Measurements from ENCODE around the gene LRRC8C.
"Not testable (repeated sequence)": the region's sequence is repeated elsewhere in the genome, so short reads cannot be mapped to it uniquely, and the experiment has no call there.

LRRC8C gene

DNA sequence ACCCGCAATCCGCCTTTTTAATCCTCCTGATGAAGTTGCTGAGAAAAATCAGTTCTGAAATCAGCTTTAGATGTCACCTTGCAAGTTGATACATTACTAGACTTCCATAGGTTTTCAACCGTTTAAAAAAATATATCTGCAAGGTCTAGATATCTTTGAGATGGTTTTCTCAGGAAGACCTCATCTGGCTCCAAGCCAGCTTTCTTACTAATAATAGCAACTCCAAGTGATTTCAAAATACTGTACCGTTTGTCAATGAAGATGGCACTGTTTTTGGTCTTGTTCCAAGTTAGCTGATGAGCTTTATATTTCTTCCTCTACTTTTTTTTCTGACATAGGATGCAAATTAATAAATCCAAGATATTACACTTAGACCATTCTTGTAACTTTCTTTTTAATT lies 40.3 kb downstream of the LRRC8C start:
- DNase-seq, result no peak

DNA sequence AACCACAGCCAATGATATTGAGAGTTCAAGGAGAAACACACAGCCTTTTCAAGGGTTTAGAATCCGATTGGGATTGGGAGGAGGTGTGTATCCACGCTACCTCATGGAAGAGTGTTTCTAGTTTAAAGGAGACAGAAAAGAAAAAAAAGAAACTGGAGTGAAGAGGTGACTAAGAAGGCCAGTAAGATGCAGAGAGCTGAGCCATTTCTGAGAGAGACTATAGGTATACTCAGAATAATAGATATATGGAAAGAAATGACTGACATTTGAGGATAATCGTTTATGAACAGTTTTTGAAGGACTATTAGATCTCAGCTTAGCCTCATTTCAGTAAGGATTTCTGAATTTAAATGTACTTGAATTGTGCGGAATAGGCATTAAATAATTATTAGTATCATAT lies 42.8 kb downstream of the LRRC8C start:
- DNase-seq, result no peak

DNA sequence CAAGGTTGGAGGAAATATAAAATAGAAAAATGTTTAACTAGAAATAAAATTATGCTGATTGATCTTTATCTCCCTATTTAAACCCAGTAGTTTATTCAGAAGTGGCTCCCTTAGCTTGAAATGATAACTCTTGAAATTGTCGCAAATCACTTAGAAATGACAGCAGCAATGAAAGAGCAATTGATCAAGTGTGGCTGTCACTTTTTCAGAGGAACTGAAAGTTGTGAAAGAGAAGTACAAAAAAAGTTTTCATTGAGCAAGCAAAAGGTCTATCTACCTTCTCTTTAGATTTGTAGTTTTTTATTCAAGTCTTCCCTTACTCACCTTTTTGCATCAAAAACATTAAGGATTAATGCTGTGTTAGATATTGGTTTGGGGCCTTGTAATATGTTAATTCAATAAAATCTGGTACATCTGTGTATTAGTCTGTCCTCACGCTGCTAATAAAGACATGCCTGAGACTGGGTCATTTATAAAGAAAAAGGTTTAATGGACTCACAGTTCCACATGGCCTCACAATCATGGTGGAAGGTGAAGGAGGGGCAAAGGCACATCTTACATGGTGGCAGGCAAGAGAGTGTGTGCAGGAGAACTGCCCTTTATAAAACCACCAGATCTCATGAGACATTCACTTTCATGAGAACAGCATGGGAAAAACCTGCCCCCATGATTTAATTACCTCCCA lies 48.3 kb downstream of the LRRC8C start:
- no peak for DNase-seq

DNA sequence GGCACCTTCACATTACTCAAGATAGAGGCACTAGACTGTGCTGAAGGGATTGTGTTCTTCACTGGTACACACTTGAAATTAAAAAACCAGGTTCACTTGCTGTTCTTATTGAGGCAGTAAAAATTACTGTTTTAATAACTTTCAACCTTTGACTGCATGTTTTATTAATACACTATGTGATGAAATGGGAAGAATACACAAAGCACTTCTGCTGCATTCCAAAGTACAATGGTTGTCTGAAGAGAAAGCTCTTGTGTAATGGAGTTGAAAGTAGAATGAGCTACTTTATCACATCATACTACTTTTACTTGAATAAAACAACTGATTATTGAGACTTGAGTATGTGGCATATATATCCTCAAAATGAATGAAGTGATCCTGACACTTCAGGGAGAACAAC lies 49.7 kb downstream of the LRRC8C start:
- no peak for DNase-seq

DNA sequence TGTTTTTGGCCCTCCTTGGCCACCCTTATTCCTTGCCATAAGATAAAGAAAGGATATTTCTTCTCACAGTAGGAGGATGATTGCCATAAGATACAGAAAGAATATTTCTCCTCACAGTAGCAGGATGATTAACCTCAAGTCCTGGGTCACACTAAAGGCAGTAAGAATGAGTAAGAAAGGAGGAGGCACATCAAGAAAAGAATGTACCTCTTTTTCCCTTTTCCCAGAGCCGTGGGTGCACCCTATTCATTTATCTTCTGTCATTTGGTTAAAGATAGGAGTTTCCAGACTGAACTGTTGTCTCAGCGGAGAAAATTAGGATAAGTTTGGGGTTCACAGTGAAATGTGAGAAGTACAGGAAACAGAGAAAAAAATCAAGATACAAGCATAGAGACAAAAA lies 52.5 kb downstream of the LRRC8C start:
- DNase-seq, result no peak

DNA sequence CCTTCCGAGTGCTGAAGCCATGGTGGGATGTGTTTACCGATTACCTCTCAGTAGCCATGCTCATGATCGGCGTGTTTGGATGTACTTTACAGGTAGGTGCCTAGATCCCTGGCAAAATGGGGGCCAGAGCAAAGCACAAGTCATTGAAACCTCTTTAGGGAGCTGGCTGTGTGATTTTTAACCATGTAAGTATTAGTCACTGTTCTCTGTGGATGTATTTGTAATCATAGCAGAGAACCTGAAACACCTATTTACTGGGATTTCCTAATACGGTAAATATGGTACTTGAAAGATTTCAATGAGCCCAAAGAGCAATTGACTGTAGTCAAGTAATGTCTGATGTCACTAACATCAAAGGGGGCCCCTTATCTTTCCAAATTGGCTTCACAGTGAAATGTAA lies 53.6 kb downstream of the LRRC8C start:
- no peak for DNase-seq

DNA sequence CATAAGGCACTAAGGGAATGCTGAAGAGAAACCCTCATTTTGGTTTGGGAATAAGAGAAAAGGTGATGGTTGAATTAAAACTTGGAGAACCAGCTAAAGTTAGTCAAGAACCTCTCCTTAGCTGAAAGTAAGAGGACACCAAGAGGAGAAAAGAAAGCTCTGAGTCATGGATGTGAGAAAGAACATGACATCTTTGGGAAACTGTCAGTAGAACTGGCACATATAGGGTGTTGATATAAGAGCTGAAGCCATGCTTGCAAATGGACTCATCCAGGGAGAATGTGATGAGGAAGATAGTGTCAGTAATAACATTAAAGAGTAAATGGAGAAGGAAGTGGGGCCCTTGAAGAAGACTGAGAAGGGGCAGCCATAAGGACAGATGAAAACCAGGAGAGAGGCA lies 54.3 kb downstream of the LRRC8C start:
- no peak for DNase-seq

DNA sequence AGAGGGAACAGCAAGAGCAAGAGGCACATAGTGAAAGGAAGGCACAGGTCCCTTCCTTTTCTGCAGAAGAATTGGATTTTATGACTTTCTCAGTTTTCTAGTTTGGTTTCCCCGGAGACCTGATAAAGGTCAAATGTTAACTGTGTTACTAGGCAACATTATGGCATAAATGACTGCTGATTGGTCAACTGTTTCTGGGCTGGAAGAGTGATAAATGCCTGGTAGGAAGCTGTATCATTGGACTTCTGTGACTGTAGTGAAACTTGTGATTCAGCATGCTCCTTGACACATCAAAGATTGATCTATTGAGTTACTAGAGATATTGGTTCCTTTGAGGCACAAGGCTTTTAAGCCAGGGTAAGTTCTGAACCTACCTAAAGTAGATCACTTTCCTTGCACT lies 55.7 kb downstream of the LRRC8C start:
- DNase-seq, result no peak

DNA sequence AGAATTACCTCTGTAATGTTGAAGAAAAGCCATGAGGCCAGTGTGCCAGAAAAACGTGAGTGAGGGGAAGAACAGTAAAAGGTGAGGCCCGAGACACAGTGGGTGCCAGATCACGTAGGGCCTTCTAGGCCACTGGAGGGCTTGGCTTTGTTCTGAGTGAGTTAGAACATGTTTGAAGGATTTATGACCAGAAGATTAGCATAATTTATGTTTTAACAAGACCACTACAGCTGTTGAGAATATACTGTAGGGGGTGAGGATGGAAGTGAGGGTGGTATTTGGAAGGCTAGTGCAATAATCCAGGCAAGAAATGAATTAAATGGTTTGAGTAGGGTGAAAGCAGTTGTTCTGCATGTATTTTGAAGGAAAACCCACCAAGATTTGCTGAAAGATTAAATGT lies 56.3 kb downstream of the LRRC8C start:
- no peak for DNase-seq

DNA sequence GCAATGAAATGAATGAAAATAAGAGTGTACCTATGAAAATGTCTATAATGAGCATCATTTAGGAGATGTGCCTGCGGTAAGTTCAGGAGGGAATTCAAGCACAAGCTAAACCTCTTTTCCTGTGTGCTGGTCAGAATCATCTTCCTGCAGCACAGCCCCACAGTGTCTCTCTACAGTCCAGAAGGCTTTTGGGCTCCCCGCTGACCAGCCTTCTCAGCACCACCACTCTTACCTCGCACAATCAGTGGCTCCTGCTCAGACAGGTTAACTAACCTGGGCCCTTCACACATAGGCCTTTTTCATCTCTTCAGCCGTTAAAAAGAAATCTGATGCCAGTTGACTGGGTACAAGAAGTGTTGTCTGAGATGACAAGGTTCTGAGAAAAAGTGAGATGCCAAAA lies 57.7 kb downstream of the LRRC8C start:
- no peak for DNase-seq

DNA sequence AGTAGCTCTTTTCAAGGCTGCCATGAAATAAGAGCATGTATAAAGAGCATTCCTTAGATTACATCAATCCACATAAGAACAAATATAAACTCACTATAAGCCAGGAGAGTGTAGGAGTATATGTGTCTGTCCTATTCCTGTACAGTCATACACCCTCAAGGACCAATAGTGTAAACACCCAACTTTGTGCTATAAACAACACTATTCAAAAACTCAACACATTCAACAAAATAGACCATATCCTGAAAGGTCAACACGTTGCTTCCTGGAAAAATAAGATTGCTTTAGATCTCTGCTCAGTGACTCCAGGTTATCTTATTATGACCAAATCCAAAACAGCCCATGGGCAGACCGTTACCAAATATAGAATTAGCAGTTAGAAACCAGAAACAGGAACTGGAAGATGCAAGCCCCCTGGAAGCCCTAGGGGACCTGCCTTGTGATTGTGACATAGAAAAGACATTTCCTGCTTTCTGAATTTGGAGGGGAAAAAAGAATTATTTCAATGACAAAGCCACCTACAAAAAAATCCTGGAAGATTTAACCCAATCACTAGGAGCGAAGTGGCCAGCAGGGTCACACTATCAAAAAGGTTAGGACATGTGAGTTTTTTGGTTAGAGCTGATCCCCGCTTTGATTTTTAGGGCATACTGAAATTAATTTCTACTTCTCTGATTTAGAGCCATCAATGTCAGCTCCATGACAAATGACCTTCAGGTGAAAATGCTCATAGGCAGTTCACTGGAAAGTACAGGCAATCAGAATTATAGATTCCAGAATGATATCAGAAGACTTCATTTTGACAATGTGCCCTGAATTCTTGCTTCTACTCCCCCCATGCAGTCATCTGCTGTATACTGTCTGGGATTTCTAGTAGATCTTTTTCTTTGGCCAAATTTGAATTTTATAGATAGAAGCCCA lies 59.9 kb downstream of the LRRC8C start:
- DNase-seq, result no peak

DNA sequence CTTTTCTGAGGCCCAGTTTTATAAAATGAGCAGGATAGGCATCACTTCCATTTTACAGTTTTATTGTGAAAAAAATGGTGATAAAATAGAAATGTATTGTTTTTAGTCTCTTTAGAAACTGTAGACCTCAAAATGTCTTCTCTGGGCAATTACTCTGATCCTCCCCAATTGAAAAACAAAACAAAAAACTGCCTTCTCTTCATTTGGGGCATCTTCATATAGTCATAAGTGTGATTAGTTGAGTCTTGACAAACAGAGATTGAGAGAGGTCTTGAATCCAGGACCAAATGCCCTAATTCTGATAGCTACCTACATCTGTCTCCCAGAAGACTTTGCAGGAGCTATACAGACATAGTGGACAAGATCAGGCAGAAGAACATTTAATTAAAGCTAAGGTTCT lies 62.9 kb downstream of the LRRC8C start:
- no peak for DNase-seq

DNA sequence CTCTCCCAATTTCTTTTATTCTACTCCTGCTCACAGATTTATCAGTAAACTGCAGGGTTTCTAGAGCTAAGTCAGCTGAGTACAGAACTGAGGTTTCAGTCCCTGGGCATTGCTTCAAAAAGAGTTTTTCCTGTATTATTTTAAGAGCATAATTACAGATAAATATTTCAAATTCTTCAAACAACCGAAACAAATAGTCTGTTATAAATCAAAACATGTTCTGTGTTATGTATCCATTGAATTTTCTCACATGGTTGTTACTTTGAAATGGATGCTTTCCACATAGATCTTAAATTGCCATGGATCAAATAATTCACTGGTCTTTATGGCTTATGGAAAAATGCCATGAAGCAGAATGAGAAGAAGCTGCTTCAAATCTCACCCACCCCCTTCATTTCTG lies 64.5 kb downstream of the LRRC8C start:
- DNase-seq, result no peak

DNA sequence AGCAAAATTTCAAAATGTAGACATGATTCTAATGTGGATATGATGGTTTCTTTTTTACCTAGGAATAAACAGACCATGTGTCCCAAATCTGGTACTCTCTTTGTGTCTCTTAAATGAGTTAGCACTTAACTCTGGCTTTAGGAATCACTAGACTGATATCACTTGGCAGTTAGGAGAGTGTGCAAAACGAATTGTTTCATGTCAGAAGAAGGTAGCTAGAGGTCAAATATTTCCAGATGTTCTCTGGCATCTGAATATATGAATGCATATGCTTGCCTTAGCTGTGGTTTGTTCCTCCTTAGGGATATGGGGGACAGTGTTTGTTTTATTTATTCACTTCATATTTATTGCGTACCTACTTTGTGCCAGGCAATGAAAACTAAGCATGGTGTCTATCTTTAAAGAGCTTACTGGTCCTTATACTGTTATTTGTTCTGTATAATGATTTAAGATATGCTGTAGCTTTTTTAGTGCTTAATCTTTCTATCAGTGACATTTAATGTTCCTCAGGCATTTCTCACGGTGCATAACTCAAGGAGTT lies 65.2 kb downstream of the LRRC8C start:
- no peak for DNase-seq

DNA sequence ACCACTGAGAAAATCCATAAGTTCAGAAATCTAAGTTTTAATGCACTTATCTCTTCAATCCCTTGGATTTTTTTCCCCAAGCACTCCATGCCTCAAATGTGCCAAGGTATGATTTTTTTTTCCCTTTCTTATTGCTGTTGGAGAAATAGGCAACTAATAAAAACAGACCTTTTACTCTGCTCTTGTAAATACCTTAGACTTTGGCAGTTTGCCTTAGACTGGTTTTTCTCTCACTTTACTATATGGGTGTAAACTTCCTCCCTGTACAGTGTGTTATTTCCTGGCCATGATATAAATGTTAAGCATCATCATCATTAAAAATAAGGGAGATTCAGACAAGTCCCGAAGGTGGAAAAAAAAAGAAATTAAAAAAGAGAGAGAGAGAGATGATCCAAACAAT lies 65.7 kb downstream of the LRRC8C start:
- no peak for DNase-seq

DNA sequence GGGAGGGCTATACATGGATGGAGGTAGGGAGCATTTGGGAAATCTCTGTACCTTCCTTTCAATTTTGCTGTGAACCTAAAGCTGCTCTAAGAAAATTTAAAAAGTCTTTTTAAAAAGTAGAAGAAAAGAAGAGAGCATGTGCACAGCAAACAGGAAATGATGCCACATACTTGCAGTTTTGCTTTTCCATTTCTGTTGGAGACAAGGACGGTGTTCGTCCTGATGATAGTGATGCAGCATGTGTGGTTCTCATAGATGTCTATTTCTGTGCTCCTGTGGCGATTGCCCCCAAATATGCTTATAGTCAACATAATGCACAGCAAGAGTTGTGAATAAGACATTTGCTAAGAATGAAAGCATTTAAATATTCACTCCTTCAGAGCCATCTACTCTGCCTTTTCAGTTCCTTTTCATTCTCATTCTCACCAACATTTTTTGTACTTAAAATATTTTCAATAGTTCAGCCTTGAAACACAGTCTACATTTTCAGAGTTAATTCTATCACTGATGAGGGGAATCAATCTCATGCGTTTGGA lies 66.6 kb downstream of the LRRC8C start:
- DNase-seq, result no peak

DNA sequence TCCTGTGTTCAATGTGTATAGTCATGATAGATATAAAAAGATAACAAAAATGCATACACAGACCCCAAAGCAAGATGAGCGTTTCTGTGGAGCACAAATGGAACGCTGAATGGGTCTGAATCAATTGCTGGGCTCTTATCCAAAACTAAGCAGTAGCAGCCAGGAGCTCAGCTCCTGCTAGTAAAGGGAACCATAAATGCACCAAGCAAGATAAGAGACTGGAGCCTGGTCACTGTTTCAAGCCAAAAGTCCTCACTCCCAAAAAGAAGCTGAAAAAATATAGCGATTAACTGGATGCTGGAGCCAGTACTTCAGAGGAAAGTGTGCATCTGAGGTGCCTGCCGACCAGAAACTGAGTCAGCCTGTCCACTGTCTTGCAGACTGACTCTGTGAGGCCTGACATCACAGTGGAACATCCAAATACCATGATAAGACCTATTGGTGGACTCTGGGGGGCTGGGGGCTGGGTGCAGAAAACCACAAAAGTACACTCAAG lies 68.9 kb downstream of the LRRC8C start:
- peak; percentile 43 to 49 for DNase-seq

DNA sequence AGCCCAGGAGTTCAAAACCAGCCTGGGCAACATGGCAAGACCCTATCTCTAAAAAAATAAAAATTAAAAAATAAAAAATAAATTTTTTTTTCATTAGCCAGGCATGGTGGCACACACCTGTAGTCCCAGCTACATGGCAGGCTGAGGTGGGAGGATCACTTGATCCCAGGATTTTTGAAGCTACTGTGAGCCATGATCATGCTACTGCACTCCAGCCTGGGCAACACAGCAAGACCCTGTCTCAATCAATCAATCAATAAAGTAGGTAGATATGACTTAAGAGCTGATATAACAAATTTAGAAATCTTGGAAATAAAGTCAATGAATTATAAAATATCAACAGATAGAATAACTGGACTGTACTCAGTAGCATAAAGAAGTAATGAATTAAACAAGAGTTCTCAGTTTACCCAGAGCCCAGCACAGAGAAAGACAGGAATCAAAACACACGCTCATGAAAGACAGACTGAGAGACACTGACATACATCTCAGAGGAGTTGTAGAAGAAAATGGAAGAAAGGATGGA lies 69.7 kb downstream of the LRRC8C start:
- DNase-seq, result no peak

DNA sequence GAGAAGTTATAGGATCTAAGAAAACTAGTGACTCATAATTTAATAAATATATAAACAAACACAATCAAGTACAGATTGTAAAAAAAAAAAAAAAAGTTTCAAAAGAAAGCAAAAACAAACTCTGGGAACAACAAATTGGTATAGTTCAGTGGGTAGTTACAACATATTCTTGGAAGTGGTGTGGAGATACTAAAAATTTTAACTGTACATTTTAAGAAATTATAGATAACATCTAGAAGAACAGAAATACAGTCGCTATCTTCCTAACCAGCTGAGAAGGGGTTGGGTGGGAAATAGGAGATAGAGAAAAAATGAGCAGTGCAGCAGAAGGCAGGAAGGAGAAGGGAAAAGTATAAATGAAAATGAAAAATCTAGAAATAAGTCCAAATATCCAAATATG lies 70.5 kb downstream of the LRRC8C start:
- no peak for DNase-seq

DNA sequence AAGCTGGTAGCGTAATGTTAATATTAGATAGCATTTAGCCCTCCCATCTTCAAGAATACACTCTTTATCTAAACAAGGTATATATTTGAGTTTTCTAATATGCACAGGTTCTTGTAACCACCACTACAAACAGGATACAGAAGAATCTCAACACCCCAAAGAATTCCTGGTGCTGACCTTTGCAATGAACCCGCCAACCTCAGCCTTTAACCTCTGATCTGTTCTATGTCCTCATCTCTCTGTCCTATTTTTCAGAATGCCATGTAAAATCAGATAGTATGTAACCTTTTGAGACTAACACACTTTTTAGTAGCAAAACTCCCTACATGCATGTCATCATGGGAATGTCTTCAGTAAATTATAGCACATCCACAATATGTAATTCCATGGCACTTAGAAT lies 71.1 kb downstream of the LRRC8C start:
- DNase-seq, result no peak

DNA sequence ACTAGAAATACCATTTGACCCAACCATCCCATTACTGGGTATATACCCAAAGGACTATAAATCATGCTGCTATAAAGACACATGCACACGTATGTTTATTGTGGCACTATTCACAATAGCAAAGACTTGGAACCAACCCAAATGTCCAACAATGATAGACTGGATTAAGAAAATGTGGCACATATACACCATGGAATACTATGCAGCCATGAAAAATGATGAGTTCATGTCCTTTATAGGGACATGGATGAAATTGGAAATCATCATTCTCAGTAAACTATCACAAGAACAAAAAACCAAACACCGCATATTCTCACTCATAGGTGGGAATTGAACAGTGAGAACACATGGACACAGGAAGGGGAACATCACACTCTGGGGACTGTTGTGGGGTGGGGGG lies 72.0 kb downstream of the LRRC8C start:
- not testable (repeated sequence) for DNase-seq

DNA sequence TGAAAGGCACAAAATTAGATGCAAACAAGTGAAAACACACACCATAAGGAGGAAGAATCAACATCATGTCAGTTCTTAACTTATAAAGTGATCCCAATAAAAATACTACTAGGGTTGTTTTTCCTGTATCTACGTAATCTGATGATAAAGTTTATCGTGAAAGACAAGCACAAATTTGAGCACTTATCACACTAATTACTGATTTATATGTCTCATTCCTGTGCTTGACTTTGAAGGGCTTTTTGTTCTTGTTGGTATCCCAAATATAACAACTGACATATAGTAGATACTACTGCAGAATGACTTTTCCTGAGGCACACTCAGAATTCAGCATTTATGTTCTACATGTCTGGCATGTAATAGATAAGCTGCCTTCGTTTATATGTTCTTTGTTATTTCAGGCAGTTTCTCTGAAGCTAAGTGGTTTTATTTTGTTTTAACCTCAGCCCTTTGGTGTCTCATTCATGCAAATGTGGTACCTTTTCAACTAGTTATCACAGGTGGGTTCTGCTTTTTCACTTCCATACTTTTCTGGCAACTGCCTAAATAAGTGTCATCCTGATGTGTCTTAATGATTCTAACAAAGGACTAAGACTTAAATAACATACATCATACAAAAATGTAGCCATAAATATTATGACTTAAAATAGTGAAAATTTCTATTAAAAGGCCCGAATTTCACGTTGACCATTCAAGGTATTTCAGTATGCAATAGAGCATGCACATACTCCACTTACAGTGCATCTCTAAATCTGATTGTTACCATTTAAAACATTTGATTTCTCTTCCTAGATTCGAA lies 73.2 kb downstream of the LRRC8C start:
- DNase-seq, result no peak

DNA sequence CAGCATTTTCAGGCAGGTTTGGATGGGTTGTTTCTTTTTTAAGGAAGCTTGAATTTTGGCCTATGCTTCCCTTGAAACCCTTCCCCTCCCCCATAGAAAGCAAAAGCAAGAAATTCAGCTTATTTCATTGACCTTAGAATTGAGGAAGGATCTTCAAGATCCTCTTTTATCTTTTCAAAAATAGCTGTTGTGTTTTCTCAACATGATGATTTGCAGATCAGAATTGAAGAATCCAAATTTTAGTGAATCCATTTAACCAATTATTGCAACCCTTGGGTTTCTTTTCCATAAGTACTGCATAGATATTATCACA lies 73.7 kb downstream of the LRRC8C start:
- DNase-seq, result no peak
